PC-9 (cell line): ENCODE data around the gene BAG1. TPM values are rescaled to one million over a fixed set of nuclear protein-coding genes. Genes with fewer than 3 reads are reported as not detected.

Source experiments
- Bru-seq: library from RNA; stranded (reverse); fragments of 400-500 nt; gene quantifications from one replicate; lab custom pipeline; 2021; lab: Mats Ljungman, UMichigan
- BruChase-seq, 2 experiments: library from RNA; stranded (reverse); fragments of 400-500 nt; gene quantifications; one replicate each; lab custom pipeline; 2021; lab: Mats Ljungman, UMichigan
- BruUV-seq: library from RNA; stranded (reverse); fragments of 400-500 nt; replicated peaks from 2 replicates; lab custom pipeline; 2021; lab: Mats Ljungman, UMichigan
- CTCF ChIA-PET: fragments of 300-600 bp; sonication (Branson Sonifier 250); formaldehyde crosslinking; loops from one replicate; lab custom pipeline; 2022; ENCODE audit warnings: antibody characterized with exemption; lab: Charles Lee
- POLR2A ChIA-PET: fragments of 300-600 bp; sonication (Branson Sonifier 250); formaldehyde crosslinking; loops from one replicate; lab custom pipeline; 2022; ENCODE audit warnings: antibody characterized with exemption; ENCODE audit not compliant: unreplicated experiment; lab: Charles Lee
- DNase-seq, 2 experiments: peaks; one replicate each; pipeline versions ENCODE4 v3.0.0 to v3.0.0-alpha.2; 2015 to 2022; ENCODE audit warnings: mixed read lengths in 1 of 2
- H2AFZ ChIP-seq: fragments of 200-600 bp; sonication (generic); 2 replicates; pipeline ENCODE4 v1.8.1; 2017; ENCODE audit warnings: antibody characterized with exemption
- H3F3A ChIP-seq: fragments of 200-600 bp; sonication (generic); 2 replicates; pipeline ENCODE4 v1.8.1; 2017; ENCODE audit warnings: antibody characterized with exemption, mild to moderate bottlenecking, low read depth; ENCODE audit not compliant: insufficient read depth
- H3K27ac ChIP-seq: fragments of 200-600 bp; sonication (generic); 2 replicates; pipeline ENCODE4 v1.6.1; 2016; ENCODE audit warnings: mixed run types
- H3K27me3 ChIP-seq: fragments of 200-600 bp; sonication (generic); 2 replicates; pipeline ENCODE4 v1.6.1; 2016; ENCODE audit warnings: low read depth, mixed run types; ENCODE audit not compliant: insufficient read depth
- H3K36me3 ChIP-seq: fragments of 200-600 bp; sonication (generic); 2 replicates; pipeline ENCODE4 v1.6.1; 2016; ENCODE audit warnings: low read depth, mixed run types
- H3K4me1 ChIP-seq: fragments of 200-600 bp; sonication (generic); replicated peaks from 2 replicates; pipeline ENCODE4 v1.6.1; 2016; ENCODE audit warnings: mixed run types; ENCODE audit not compliant: insufficient read depth
- H3K4me2 ChIP-seq: fragments of 200-600 bp; sonication (generic); 2 replicates; pipeline ENCODE4 v1.6.1; 2017; ENCODE audit warnings: mixed run types
- H3K4me3 ChIP-seq: fragments of 200-600 bp; sonication (generic); 2 replicates; pipeline ENCODE4 v1.6.1; 2016; ENCODE audit warnings: mixed run types
- H3K79me2 ChIP-seq: fragments of 200-600 bp; sonication (generic); 2 replicates; pipeline ENCODE4 v1.6.1; 2017; ENCODE audit warnings: low read depth, mixed run types
- H3K9me2 ChIP-seq: fragments of 200-600 bp; sonication (generic); 2 replicates; pipeline ENCODE4 v1.8.1; 2017; ENCODE audit warnings: mild to moderate bottlenecking; ENCODE audit not compliant: insufficient read depth
- H3K9me3 ChIP-seq: fragments of 200-600 bp; sonication (generic); 2 replicates; pipeline ENCODE4 v1.8.1; 2016; ENCODE audit warnings: low read depth; ENCODE audit not compliant: insufficient read depth
- H4K20me1 ChIP-seq: fragments of 200-600 bp; sonication (generic); 2 replicates; pipeline ENCODE4 v1.8.1; 2017; ENCODE audit not compliant: insufficient read depth
- EZH2 ChIP-seq: fragments of 200-600 bp; sonication (generic); IDR thresholded peaks from 2 replicates; pipeline ENCODE4 v1.8.0; 2017; ENCODE audit warnings: antibody characterized with exemption, low read depth
- intact Hi-C: fragments of 100-400 bp; cut with micrococcal nuclease; formaldehyde crosslinking; loops from one replicate; pipeline ENCODE4 v1.10.0; 2022; ENCODE audit not compliant: unreplicated experiment
- long read RNA-seq: library from polyadenylated mRNA; stranded (forward); transcript quantifications from one replicate; pipeline ENCODE4 v2.0.0, GENCODE V29; 2022
- total RNA-seq: library from RNA; stranded (reverse); gene quantifications from 2 replicates; pipeline ENCODE4 v1.2.3, GENCODE V29; 2021
- TF ChIP-seq, protein P1 (sequence below): fragments of 200-600 bp; sonication (generic); conservative IDR thresholded peaks from 2 replicates; pipeline ENCODE4 v1.6.1; 2017; ENCODE audit warnings: mixed run types, antibody characterized with exemption, mild to moderate bottlenecking, moderate library complexity

The BAG1 gene
- total RNA-seq (21.9 and 35.5 TPM in 2 replicates), Bru-seq, nascent RNA (percentile 83 among the genes with signal in this experiment), BruChase-seq, experiment 1, labeled RNA remaining after a 2-hour chase (percentile 74 among the genes with signal in this experiment), BruChase-seq, experiment 2, labeled RNA remaining after a 6-hour chase (percentile 83 among the genes with signal in this experiment)
- long read RNA-seq, transcript BAG1-210 (7 exons, 3,786 nt) = major isoform, 41 of 46 reads
- long read RNA-seq, partial matches to known transcripts = 1 of 46 reads
- long read RNA-seq, other reads (novel, unspliced or antisense) = 4 of 46 reads

DNA sequence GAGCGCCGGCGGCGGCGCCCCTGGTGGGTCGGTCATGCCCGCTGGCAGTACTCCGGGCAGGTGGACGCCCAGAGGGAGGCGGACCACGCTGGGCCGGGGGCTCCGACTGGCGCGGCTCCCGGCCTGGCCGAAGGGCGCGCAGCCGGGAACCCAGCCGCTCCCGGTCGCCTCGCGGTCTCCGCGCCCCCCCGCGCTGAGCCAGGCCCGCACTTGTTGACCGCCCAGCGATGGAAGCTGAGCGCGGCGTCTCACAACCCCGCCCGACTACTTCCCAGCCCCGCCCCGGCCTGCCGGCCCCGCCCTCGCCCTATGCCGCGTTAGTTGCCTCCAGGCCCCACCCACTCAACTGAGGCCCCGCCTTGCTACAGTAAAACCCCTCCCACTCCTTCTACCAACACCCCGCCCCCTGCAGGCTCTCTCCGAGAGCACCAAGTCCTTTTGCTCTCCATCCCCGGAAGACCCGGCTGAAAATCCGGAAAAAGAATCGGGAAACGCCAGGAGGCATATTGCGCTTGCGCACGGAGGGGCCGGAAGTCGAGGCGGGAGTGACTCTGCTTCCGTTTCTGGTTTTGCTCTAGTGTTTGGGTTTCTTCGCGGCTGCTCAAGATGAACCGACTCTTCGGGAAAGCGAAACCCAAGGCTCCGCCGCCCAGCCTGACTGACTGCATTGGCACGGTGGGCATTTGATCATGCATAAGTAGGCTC lies at the start of gene BAG1, which contains the start of gene CHMP5:
TSS of gene BAG1 (minus strand) at position 236 of the 705 bp plus-strand sequence.
TSS of gene CHMP5 (plus strand) at position 577 of the 705 bp plus-strand sequence. CDS start at position 607, 30 bp downstream.
- H3K27ac ChIP-seq = peak within 1 kb of the TSS; percentile 53
- peaks cover 35% of the 10 kb centered on the region for H3K79me2 ChIP-seq
- H4K20me1 ChIP-seq = no peaks in the 10 kb centered on the region
- no peaks in the 10 kb centered on the region for H3F3A ChIP-seq
- POLR2A ChIA-PET = interaction anchor here (0.6 kb wide), 3 partner anchors 29 to 676 kb away, joined by 3 to 7 read pairs (median 3); no protein-coding TSS in a partner anchor
- peaks cover 8% of the 10 kb centered on the region; the same call in 1 of the 2 replicates for H3K36me3 ChIP-seq
- H3K4me2 ChIP-seq = peak within 1 kb of the TSS; percentile 97
- CTCF ChIA-PET = no interaction called here
- H3K4me3 ChIP-seq = peak within 1 kb of the TSS; percentile 89
- no peaks in the 10 kb centered on the region for H3K27me3 ChIP-seq
- peak within 1 kb of the TSS; percentile 85 for H2AFZ ChIP-seq
- peaks cover 15% of the 10 kb centered on the region for H3K4me1 ChIP-seq
- no TSS peak for BruUV-seq
- TF ChIP-seq EZH2 = no peak
- TF ChIP-seq, protein P1, sequence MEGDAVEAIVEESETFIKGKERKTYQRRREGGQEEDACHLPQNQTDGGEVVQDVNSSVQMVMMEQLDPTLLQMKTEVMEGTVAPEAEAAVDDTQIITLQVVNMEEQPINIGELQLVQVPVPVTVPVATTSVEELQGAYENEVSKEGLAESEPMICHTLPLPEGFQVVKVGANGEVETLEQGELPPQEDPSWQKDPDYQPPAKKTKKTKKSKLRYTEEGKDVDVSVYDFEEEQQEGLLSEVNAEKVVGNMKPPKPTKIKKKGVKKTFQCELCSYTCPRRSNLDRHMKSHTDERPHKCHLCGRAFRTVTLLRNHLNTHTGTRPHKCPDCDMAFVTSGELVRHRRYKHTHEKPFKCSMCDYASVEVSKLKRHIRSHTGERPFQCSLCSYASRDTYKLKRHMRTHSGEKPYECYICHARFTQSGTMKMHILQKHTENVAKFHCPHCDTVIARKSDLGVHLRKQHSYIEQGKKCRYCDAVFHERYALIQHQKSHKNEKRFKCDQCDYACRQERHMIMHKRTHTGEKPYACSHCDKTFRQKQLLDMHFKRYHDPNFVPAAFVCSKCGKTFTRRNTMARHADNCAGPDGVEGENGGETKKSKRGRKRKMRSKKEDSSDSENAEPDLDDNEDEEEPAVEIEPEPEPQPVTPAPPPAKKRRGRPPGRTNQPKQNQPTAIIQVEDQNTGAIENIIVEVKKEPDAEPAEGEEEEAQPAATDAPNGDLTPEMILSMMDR = peak; percentile 49; the same call in 1 of the 2 replicates
- no peaks in the 10 kb centered on the region for H3K9me2 ChIP-seq
- no peaks in the 10 kb centered on the region for H3K9me3 ChIP-seq
- intact Hi-C loops = loop anchor here (1.0 kb wide), 1 partner anchor 35 kb away; no protein-coding TSS in a partner anchor
- peak; percentile 94 to 97 for DNase-seq

GRCh38 chr9:33311953-33312352 lies 47.4 kb upstream of the BAG1 start:
- ChIA-PET CTCF (no interaction called here), POLR2A (no interaction called here)
- no peak for TF ChIP-seq EZH2
- TF ChIP-seq, protein P1 = no peak
- Histone ChIP-seq H3K9me2 (no peaks in the 10 kb centered on the region), H3K4me3 (no peak overlapping the region), H3K36me3 (peaks cover 4% of the 10 kb centered on the region; the same call in 1 of the 2 replicates), H3K79me2 (no peaks in the 10 kb centered on the region), H2AFZ (no peak overlapping the region), H3K4me2 (no peak overlapping the region), H3K4me1 (no peaks in the 10 kb centered on the region), H3K27me3 (no peaks in the 10 kb centered on the region), H3K27ac (no peak overlapping the region), H3K9me3 (no peaks in the 10 kb centered on the region), H3F3A (no peaks in the 10 kb centered on the region), H4K20me1 (no peaks in the 10 kb centered on the region)
- DNase-seq = no peak
- no TSS peak for BruUV-seq
- intact Hi-C loops = no loop called here

GRCh38 chr9:33310748-33311147 lies 46.2 kb upstream of the BAG1 start:
- no peaks in the 10 kb centered on the region for H3K79me2 ChIP-seq
- no peak overlapping the region for H2AFZ ChIP-seq
- TF ChIP-seq, protein P1 = no peak
- TF ChIP-seq EZH2 = no peak
- H3K4me1 ChIP-seq = no peaks in the 10 kb centered on the region
- no peak for DNase-seq
- POLR2A ChIA-PET = no interaction called here
- H3K4me3 ChIP-seq = no peak overlapping the region
- BruUV-seq = no TSS peak
- CTCF ChIA-PET = no interaction called here
- no peak overlapping the region for H3K4me2 ChIP-seq
- H3K27ac ChIP-seq = no peak overlapping the region
- no peaks in the 10 kb centered on the region for H3K27me3 ChIP-seq
- H3K9me2 ChIP-seq = no peaks in the 10 kb centered on the region
- intact Hi-C loops = no loop called here
- peaks cover 4% of the 10 kb centered on the region; the same call in 1 of the 2 replicates for H3K36me3 ChIP-seq
- H4K20me1 ChIP-seq = no peaks in the 10 kb centered on the region
- no peaks in the 10 kb centered on the region for H3F3A ChIP-seq
- no peaks in the 10 kb centered on the region for H3K9me3 ChIP-seq
